Endodermal cell (in vitro differentiated cells): ENCODE measurements around the gene ZNF662. TPM values are rescaled to one million over a fixed set of nuclear protein-coding genes. Genes with fewer than 3 reads are reported as not detected.

Source experiments
- DNase-seq: peaks from one replicate; pipeline ENCODE4 v3.0.0-alpha.2; 2017
- H3K27ac ChIP-seq: 2 replicates; pipeline ENCODE4 v1.5.1; 2013; ENCODE audit warnings: mild to moderate bottlenecking, low read depth, low read length, moderate library complexity
- H3K27me3 ChIP-seq: 2 replicates; pipeline ENCODE4 v1.6.1; 2013; ENCODE audit warnings: mild to moderate bottlenecking, low read length, moderate library complexity; ENCODE audit not compliant: insufficient read depth, control insufficient read depth, poor library complexity, severe bottlenecking
- H3K36me3 ChIP-seq: 2 replicates; pipeline ENCODE4 v1.7.0; 2013; ENCODE audit warnings: mild to moderate bottlenecking, low read length, moderate library complexity; ENCODE audit not compliant: control insufficient read depth, insufficient read depth
- H3K4me1 ChIP-seq: one replicate; pipeline ENCODE4 v1.7.0; 2013; ENCODE audit warnings: low read length; ENCODE audit not compliant: control insufficient read depth, insufficient read depth
- H3K4me3 ChIP-seq: 2 replicates; pipeline ENCODE4 v1.5.1; 2013; ENCODE audit warnings: mild to moderate bottlenecking, low read length, moderate library complexity
- H3K9ac ChIP-seq: 2 replicates; pipeline ENCODE4 v1.6.1; 2013; ENCODE audit warnings: mild to moderate bottlenecking, low read length, moderate library complexity; ENCODE audit not compliant: poor library complexity, severe bottlenecking; ENCODE audit errors: extremely low read depth
- H3K9me3 ChIP-seq: 2 replicates; pipeline ENCODE4 v1.6.1; 2013; ENCODE audit warnings: mild to moderate bottlenecking, low read length, moderate library complexity; ENCODE audit not compliant: control insufficient read depth
- H3K27ac Mint-ChIP-seq: 2 replicates; pipeline ENCODE4 v1.8.0; 2020; ENCODE audit warnings: mixed read lengths
- H3K27me3 Mint-ChIP-seq: 2 replicates; pipeline ENCODE4 v1.8.0; 2021; ENCODE audit warnings: mild to moderate bottlenecking, mixed read lengths; ENCODE audit not compliant: insufficient read depth
- H3K36me3 Mint-ChIP-seq: 2 replicates; pipeline ENCODE4 v1.8.0; 2020; ENCODE audit warnings: low read depth, mixed read lengths
- H3K4me1 Mint-ChIP-seq: 2 replicates; pipeline ENCODE4 v1.8.0; 2020; ENCODE audit warnings: mixed read lengths
- H3K4me3 Mint-ChIP-seq: 2 replicates; pipeline ENCODE4 v1.8.0; 2020; ENCODE audit warnings: mild to moderate bottlenecking, moderate library complexity, mixed read lengths
- H3K9me3 Mint-ChIP-seq: 2 replicates; pipeline ENCODE4 v1.8.0; 2020; ENCODE audit warnings: mild to moderate bottlenecking, mixed read lengths
- CTCF ChIP-seq: fragments of 200-600 bp; sonication (generic); conservative IDR thresholded peaks from 2 replicates; pipeline ENCODE4 v1.5.0; 2021; ENCODE audit warnings: antibody characterized with exemption, mild to moderate bottlenecking
- WGBS, 2 experiments: methylation state at CpG; one replicate each; pipeline versions ENCODE4 v1.1.5 to v1.1.7; 2013; ENCODE audit warnings: missing lambda C conversion rate in 2 of 2, mixed read lengths in 1 of 2; ENCODE audit not compliant: insufficient coverage in 1 of 2, insufficient read length in 1 of 2; 5-methylcytosine and 5-hydroxymethylcytosine counted together
- total RNA-seq, 2 donors: library from RNA; stranded (reverse); fragmentation: NEBNext Ultra II Directional in 1 of 2; extraction: Animal tissue kit (Norgen Biotek cat#: 25700) in 1 of 2; gene quantifications; 2 replicates in 1 of 2; 3 replicates in 1 of 2; pipeline ENCODE4 v1.2.1, GENCODE V29; 2021

ZNF662 gene
- total RNA-seq, 2 donors from 2014 or later, result 1.8 TPM; not detected in 1

- Mint-ChIP-seq H3K27ac (peak overlapping the region; percentile 81), H3K4me1 (peaks cover 53% of the 10 kb centered on the region), H3K36me3 (no peaks in the 10 kb centered on the region), H3K4me3 (no peak overlapping the region), H3K9me3 (no peaks in the 10 kb centered on the region), H3K27me3 (no peaks in the 10 kb centered on the region)
- Histone ChIP-seq H3K36me3 (no peaks in the 10 kb centered on the region), H3K9me3 (no peaks in the 10 kb centered on the region), H3K9ac (no peak overlapping the region), H3K4me3 (no peak overlapping the region), H3K27me3 (no peaks in the 10 kb centered on the region), H3K27ac (no peak overlapping the region), H3K4me1 (peaks cover 21% of the 10 kb centered on the region)
- WGBS, 2 experiments, result 91 to 100% methylated on average over 1 of the region's 1 CpG
- no peak for DNase-seq
- TF ChIP-seq CTCF, result no peak
Measured at GRCh38 chr3:42892169-42892568, 13.8 kb upstream of the ZNF662 start.

GRCh38 chr3:42892807-42893206 is 13.1 kb upstream of the ZNF662 start:
- Mint-ChIP-seq H3K27ac (no peak overlapping the region), H3K4me3 (no peak overlapping the region), H3K9me3 (no peaks in the 10 kb centered on the region), H3K27me3 (no peaks in the 10 kb centered on the region), H3K4me1 (peaks cover 49% of the 10 kb centered on the region), H3K36me3 (no peaks in the 10 kb centered on the region)
- Histone ChIP-seq H3K9me3 (no peaks in the 10 kb centered on the region), H3K36me3 (no peaks in the 10 kb centered on the region), H3K4me1 (peaks cover 17% of the 10 kb centered on the region), H3K4me3 (no peak overlapping the region), H3K27ac (no peak overlapping the region), H3K9ac (no peak overlapping the region), H3K27me3 (no peaks in the 10 kb centered on the region)
- DNase-seq, result no peak
- WGBS, 2 experiments, result 80% methylated on average over 1 of the region's 1 CpG; no CpG with 5 or more reads in 1 of the 2 experiments
- no peak for TF ChIP-seq CTCF

- Histone ChIP-seq H3K9ac (no peak overlapping the region), H3K36me3 (no peaks in the 10 kb centered on the region), H3K4me3 (no peak overlapping the region), H3K4me1 (peaks cover 17% of the 10 kb centered on the region), H3K27ac (no peak overlapping the region), H3K27me3 (no peaks in the 10 kb centered on the region), H3K9me3 (no peaks in the 10 kb centered on the region)
- DNase-seq, result no peak
- H3K4me1 Mint-ChIP-seq, result peaks cover 39% of the 10 kb centered on the region
- no peaks in the 10 kb centered on the region for H3K36me3 Mint-ChIP-seq
- no peak overlapping the region for H3K4me3 Mint-ChIP-seq
- no peak overlapping the region for H3K27ac Mint-ChIP-seq
- no peaks in the 10 kb centered on the region for H3K27me3 Mint-ChIP-seq
- no peak for TF ChIP-seq CTCF
- 92 to 100% methylated on average over 1 to 3 of the region's 3 CpGs for WGBS, 2 experiments
- H3K9me3 Mint-ChIP-seq, result no peaks in the 10 kb centered on the region
Measured at GRCh38 chr3:42894698-42895579, 11.0 kb upstream of the ZNF662 start.
